GM21515 (cell line): ENCODE results near the gene NBAS.

Source experiments
- ATAC-seq: cut with Tn5 transposase; IDR thresholded peaks from one replicate; pipeline ENCODE4 v1.9.1; 2021; ENCODE audit not compliant: unreplicated experiment

Gene NBAS

DNA sequence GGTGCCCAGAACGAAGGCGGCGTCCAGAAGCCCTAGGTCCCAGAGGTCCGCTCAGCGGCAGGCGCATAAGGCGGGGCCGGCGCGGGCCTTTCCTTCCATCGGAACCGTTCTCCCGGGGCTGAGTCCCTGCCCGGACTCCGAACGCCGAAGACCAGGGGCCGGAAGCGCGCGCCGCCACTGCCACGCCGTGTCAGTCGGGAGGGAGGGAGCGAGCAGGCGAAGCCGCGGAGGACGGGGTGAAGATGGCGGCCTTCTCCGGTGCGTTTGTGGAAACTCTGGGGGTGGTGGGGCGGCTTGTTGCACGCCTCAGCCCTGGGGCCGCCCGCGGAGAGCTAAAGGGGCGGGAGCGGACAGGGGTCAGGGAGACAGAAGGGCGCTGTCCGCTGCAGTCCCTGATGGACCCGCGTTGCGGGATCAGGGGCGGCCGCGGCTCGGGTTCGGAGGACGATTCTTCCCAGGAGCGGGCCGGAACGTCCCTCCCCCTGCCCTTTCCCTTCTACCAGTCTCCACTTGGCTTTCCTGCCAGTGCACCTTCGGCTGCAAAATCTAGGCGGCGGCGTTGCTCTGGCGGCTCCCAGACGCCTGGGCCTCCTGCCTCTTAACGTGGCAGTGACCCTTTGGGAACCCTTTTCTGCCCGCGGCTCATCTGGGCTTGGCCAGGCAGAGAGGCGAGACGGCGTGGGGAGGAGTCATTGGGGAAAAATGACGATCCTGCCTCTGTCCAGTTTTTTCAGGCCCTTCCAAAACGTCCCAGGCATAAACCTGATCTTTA, 30.7 kb upstream of the NBAS start, which contains the start of gene DDX1:
Gene DDX1 (plus strand): TSS at position 177 of the 772 bp plus-strand sequence. CDS start 66 bp downstream, at position 243.
- peak; percentile 94 for ATAC-seq

DNA sequence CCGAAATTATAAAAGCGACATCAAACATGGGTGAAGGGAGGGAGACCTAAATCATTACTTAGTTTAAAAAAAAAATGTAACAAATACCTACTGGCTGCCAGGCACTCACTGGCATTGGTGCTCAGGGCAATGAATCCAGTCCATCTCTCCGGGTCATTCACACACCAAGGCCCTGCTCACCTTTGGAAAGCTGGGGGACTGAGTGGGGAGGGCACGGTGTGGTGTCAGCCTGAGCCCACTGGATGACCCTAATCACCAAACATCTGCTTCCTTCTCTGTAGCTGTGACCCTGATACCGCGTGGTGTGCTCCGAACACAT, 30.2 kb upstream of the NBAS start:
- ATAC-seq = no peak

DNA sequence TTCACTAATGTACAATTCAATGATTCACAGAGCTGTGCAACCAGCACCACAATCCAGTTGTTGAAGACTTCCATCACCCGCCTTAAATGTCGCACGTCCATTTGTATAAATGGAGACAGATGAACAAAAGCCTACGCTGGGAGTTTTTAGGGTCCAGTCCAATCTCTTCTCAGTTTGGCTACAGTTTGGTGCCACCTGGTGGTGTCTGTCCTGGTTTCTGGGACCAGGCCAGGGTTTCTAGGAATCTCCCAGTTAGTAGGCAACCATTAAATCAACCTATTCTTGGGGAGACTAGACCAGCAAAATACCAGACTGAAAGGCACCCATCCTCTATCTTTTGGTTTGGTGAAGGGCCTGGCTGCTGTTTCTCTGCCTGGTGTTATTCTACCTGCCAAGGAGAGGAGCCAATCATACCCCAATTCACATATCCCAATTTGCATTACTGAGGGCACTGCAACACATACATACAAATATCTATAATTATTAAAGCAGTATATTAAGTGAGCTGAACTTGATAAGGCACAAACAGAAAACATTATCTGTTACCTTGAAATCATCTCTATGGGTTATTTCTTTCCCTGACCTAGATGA, 27.3 kb upstream of the NBAS start:
- ATAC-seq = no peak

DNA sequence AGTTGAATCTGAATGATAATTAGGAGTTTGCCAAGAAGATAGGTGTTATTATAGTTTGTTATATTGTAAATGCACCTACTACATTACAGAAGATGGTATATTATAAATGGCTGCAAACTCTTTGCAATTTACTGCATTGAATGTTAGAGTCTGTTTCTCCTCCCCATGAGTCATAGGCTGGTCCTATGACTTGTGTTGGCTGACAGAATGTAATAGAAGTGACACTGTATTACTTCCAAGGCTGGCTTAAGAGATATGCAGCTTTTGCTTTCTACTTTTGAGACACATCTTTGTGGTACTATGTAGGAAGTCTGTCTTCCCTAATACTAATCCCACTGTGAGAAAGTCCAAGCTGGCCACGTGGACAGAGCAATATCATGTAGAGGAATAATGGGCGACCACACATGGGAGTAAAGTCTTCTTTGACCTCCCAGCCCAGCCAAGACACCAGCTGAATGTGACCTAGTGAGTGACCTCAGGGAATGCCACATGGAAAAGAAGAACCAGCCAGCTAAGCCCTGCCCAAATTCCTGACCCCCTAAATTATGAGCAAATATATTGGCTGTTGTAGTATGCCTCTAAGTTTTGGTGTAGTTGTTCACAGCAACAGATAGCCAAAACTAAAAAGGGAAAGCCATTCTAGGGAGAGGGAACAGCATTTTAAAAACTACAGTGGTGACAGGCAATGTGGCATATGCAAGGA, 23.8 kb upstream of the NBAS start:
- no peak for ATAC-seq

DNA sequence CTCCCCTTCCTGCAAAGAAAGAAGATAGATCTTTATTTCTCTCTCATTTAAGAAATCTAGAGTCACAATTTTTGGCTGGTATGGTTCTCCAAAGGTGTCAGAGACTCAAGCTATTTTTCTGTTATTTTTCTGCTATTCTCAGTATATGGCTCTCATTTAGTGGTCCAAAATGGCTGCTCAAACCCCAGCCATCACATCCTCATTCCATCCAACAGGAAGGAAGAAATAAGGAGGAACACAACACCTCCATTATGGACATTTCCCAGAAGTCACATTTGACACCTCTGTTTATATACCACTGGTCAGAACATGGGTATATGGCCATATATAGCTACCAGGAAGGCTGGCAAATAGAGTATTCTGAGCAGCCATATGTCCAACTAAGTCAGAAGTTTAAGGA, 23.2 kb upstream of the NBAS start:
- no peak for ATAC-seq

DNA sequence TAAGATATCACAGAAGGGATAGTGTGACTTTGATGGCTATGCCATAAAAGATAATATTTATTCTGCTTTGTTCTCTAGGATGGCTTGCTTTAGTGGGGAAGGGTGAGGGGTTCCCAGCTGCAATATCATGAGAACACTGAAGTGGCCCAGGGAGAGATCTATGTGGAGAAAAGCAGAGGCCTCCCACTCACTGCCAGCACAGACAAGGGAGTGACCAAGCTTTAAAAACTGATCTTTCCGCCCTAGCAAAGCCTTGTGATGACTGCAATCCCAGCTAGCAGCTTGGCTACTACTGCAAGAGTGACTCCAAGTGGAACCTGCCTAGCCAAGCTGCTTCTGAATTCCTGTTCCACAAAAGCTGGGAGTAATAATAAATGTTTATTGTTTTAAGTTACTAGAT, 22.7 kb upstream of the NBAS start:
- ATAC-seq = no peak

DNA sequence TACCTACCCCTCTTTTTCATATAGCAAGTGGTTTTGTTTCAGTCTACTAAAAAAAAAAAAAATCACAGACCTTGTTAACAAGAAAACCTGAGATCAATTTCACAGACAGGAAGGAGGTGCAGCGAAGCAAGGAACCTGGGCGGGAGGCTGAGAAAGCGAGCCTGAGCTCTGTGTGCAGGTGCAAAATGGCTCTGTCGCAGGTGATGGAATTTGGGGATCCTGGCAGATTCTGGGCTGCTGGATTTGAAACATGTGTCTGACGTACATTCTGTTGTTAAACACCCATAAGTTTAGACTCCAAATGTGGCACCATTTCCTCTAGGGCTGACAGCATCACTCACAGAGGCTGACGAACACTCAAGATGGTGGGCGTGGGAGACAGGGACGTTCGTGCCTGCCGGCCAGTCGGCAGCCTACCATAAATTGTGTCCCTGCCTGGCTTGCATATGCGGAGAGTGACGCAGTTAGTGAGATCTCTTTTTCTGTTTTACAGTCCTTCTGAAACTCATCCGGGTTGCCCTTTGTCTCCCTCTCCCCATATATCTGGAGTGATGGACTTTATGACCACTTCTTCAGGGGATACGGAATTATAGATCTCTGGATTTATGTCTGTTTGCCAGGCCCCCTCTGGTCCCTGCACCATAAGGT, 21.7 kb upstream of the NBAS start:
- ATAC-seq = no peak

DNA sequence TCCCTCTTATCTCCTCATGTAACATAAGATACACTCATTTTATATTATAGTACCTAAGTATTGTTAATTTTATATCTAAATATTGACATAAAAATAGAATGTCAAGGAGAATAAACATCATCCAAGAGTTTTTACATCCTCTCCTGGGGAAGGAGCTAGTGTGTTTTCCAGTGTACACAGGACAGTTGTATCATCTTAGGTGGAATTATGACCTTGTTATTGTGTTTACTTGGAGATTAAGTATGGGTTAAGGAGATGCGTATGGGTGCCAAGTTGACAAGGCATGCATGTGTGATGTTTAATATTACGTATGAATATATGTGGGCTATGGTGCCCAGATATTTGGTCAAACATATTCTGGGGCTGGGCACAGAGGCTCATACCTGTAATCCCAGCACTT, 19.3 kb upstream of the NBAS start:
- no peak for ATAC-seq

DNA sequence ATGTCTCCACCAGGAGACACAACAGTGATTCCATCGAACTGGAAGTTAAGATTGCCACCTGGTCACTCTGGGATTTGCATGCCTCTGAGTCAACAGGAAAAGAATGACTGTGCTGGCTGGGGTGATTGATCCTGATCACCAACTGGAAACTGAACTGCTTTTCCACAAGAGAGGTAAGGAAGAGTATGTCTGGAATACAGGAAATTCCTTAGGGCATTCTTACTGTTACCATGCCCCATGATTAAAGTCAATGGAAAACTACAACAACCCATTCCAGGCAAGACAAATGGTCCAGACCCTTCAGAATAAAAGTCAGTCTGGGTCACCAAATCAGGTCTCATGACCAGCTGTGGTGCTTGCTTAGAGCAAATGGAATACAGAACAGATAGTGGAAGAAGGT, 18.5 kb upstream of the NBAS start:
- ATAC-seq = no peak

DNA sequence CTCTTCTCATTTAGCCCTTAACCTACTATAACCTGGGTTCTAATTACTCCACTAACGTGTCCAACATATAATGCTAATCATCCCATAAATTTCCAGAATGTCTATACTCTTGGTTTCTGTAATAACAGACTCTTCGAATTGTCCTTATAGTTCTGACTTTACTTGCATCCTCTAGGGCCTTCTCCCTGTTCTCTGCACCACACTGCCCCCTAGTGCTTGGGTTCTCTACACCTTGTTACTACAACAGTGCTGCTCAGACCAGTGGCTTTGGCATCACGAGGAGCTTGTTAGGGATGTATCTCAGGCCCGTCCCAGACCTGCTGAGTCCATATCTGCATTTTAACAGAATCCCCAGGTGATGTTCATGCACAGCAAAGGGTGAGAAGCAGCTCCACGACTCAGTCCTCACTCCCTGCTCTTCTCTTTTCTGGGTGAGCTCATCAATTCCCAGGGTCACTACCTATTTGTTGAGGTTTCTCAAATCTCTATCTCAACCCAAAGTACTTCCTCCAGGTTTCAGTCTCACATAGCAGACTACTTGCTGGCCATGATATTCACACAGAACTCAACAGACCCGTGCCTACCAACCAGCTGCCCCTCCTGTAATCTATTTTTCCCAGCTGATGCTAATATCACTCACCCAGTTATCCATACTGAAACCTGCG, 16.1 kb upstream of the NBAS start:
- ATAC-seq = peak; percentile 95

DNA sequence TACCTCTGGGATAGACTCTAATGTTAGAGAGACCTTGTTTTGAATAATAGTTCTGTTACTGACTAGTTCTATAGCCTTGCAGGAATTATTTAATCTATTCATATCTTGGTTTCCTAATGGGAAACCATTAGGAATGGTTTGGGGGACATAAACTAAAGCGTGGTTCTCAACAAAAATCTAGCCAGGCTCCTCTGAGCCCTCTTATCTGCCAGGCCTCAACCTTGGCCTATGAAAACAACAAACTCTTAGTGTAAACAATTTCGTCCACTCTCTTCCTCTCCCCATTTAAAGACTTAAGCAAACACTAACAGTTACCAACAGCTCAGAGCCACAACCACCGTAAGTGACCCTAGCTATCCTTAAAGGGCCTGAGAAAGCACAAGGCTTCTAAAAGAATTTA, 10.6 kb upstream of the NBAS start:
- ATAC-seq = no peak

DNA sequence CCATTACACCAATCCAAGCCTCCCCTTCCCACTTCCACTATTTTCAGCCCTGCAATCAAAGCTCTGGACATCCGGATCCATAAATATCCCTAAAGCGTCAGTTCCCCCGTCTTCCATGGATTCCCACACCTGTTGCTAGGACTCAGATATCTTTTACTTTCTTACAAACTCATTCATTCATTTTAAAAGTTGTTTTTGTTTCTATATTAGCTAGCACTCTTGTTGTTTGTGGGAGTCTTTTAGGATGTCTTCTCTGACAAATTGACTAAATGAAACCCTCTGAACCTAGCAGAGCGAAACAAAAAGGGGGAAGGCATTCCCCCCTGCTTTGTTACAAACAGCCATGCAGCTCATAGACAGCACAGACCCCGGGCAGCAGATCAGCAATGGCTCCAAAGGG, 9.0 kb upstream of the NBAS start:
- ATAC-seq = no peak

DNA sequence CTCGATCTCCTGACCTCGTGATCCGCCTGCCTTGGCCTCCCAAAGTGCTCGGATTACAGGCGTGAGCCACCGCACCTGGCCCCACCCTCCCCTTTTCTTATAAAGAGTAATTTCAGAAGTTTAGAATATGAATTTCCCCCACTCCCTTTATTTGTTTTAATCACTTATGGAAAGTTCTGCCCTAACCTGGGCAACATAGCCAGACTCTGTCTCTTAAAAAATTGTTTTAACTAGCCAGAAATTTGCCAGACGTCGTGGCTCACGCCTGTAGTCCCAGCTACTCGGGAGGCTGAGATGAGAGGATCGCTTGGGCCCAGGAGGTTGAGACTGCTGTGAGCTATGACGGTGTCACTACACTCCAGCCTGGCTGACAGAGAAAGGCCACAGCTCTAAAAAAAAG, 7.7 kb upstream of the NBAS start:
- ATAC-seq = no peak

DNA sequence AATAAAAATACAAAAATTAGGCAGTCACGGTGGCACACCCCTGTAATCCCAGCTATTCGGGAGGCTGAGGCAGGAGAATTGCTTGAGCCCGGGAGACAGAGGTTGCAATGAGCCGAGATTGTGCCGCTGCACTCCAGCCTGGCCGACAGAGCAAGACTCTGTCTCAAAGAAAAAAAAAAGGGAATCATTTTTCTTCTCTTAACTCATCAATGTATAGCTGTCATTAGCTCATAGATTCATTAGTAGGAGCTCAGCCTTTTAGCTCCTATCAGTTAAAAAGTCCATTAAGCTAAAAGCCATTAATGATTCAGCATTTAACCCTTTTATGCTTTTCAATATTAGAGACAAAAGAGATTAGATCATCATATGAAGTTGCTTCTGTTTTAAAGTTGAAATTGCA, 5.8 kb upstream of the NBAS start:
- no peak for ATAC-seq

DNA sequence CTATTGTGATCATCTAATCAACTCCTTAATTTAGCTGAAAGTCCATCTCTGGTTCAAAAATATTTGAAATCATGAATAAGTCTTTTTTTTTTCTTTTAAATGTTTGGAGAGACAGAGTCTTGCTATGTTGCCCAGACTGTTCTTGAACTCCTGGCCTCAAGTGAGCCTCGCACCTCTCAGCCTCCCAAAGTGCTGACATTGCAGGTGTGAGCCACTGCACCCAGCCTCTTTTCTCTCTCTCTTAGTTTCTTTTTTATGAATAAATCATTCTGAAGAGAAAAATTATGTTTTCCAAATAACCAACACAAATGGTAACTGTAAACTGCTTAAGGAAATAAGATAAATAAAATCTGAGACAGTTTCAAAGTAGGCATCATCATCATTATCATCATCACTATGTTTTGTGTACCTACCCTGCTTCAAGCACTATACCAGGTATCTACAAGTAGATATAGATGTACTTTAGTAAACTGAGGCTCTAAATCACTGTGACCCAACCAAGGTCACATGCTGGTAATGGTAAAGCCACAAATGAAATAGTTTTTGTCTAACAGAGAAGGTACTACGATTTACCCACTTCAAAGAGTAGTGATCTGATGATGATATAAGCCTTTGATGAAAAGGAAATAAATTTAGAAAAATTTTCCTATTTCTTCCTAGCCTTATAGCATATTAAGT, 5.0 kb upstream of the NBAS start:
- no peak for ATAC-seq

DNA sequence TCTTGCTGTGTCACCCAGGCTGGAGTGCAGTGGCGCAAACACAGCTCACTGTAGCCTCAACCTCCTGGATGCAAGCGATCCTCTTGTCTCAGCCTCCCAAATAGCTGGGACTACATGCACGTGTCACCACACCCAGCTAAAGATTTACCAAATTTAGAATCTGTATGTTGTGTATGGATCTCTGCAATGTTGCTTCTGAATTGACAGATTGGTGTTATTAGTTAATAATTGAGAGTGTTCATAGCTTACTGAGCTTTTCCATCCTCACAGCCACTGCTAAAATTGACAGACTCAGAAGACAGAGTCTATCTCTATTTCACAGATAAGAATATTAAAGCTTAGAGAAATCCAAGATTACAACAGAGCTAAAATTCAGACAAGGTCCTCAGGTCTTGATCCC, 4.3 kb upstream of the NBAS start:
- no peak for ATAC-seq

DNA sequence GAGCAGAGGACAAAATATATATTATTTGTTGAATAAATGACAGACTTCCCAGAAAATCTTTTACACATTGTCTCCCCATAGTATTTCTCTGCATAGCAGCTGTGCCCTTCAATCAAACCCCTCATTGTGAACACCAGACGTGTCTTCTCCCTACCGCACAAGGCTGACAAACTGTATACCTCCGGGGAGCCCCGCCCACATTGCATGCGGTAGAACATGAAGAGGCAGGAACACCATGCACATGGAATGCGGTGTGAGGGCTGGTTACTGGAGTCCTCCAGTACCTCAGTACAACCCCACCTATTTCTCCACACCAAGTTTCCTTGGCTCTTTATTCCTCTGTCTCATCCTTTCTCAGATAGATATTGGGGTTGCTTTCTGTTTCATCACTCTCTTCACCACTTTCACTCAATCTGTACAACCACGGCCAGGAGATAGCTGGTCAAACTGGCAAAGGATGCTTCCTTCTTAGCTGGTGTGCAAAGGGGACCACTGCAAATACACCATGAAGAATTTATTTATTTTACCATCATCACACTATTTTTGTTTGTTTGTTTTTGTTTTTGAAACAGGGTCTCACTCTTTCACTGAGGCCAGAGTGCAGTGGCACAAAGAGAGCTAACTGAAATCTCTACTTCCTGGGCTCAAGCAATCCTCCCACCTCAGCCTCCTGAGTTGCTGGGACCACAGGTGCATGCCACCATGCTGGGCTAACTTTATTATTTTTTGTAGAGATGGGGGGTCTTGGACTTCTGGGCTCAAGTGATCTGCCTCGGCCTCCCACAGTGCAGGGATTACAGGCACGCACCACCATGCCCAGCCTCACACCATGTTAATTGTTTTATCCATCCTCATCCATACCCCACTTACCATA, 2.3 kb upstream of the NBAS start:
- ATAC-seq = no peak

DNA sequence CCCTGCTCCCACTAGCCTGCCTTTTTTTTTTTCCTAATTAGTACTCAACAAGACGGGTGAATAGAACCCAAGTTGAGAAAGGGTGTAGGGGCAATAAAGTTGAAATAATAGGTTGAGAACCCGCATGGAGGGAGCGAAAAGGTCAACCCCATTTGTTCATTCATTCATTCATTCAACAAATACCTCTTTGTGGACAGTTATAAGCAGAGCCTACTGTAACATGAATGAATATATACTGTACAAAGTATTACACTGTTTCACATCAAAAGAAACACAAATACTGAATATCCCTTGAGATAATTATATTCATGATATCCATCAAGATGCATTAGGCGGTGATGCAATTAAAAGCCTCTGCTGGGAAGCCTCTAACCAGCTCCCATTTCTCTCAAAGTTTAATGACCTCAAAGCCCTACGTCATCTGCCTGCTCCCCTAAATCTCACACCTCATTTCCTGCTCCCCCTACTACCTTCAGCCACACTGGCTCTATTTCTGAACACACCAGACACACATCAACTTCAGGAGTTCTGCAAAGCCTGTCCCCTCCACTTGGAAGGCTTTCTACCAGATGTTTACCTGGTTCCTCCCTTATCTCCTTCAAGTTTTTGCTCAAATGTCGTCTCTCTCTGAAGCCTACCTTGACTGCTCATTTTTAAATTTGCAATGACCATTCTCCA, 1.4 kb upstream of the NBAS start:
- ATAC-seq = no peak
